Activated naive CD8-positive, alpha-beta T cell (primary cell): ENCODE results near the gene KCTD19.
A peak's percentile ranks its signal among the peaks of the same experiment; 100 is the strongest.

ENCODE experiments used
- H3K27ac Mint-ChIP-seq: one replicate; pipeline ENCODE4 v1.8.0; 2021; ENCODE audit warnings: mixed read lengths
- H3K27me3 Mint-ChIP-seq: one replicate; pipeline ENCODE4 v1.8.0; 2021; ENCODE audit warnings: mixed read lengths
- H3K36me3 Mint-ChIP-seq: one replicate; pipeline ENCODE4 v1.8.0; 2021; ENCODE audit warnings: mixed read lengths
- H3K4me1 Mint-ChIP-seq: one replicate; pipeline ENCODE4 v1.8.0; 2021; ENCODE audit warnings: low read depth, mixed read lengths
- H3K4me3 Mint-ChIP-seq: one replicate; pipeline ENCODE4 v1.8.0; 2021; ENCODE audit warnings: mild to moderate bottlenecking, mixed read lengths
- H3K9me3 Mint-ChIP-seq: one replicate; pipeline ENCODE4 v1.8.0; 2021; ENCODE audit warnings: low read depth, mixed read lengths

Gene KCTD19

DNA sequence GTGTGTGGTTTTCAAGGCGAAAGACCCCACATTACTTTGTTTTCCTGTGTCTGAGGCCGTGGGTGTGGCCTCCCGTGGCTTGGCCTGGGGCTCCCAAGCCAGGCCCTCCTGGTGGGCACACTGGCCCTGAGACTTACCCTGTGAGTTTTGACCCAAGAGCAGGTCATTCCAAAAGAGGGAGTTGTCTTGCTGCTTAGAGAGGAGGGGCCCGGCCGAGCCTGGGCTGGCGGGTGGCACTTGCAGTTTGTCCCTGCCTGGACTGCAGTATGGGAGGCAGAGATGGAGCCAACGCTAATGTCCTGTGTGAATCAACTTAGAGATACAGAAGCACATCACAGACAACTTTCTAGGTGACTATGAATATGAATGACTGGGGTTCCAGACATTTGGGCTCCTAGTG, 24.5 kb downstream of the KCTD19 start:
- no peaks in the 10 kb centered on the region for H3K4me1 Mint-ChIP-seq
- H3K27me3 Mint-ChIP-seq, result no peaks in the 10 kb centered on the region
- H3K4me3 Mint-ChIP-seq, result no peak overlapping the region
- H3K27ac Mint-ChIP-seq, result no peak overlapping the region
- no peaks in the 10 kb centered on the region for H3K9me3 Mint-ChIP-seq
- H3K36me3 Mint-ChIP-seq, result no peaks in the 10 kb centered on the region

DNA sequence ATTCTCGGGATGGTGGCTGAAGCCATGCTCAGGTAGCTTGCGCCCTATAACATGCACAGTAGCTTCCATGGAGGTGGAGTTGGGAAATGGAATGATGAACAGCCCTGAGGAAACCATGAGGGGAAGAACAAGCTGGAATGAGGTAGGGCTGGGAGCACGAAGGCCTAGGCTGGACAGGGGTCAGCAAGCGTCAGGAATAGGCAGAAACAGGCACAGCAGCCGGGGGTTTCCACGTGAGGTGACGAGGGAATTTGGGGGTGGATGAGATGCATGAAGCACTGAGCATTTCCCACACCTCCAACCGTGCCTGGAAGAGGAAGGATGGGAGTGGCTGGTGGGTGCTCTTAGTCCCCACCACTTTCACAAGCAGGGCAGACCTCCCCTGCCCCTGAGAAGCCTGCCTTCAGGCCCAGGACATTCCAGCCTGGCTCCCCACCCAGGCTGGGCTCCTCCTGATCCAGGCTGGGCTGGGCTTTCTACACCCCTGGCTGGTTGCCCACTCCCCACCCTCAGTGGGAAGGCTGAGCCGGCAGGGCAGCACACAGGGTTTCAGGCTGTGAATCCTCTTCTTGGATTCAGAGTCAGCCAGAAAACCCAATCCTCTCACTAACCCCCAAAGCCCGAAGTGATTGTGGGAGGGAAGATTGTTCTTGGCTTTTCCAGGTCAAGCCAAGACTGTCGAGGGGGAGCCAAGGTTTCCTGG, 25.3 kb downstream of the KCTD19 start:
- H3K36me3 Mint-ChIP-seq, result no peaks in the 10 kb centered on the region
- H3K4me3 Mint-ChIP-seq, result no peak overlapping the region
- no peaks in the 10 kb centered on the region for H3K27me3 Mint-ChIP-seq
- H3K27ac Mint-ChIP-seq, result no peak overlapping the region
- no peaks in the 10 kb centered on the region for H3K4me1 Mint-ChIP-seq
- no peaks in the 10 kb centered on the region for H3K9me3 Mint-ChIP-seq

GRCh38 chr16:67299269-67299668, 27.3 kb downstream of the KCTD19 start:
- Mint-ChIP-seq H3K9me3 (no peaks in the 10 kb centered on the region), H3K4me1 (no peaks in the 10 kb centered on the region), H3K27ac (no peak overlapping the region), H3K36me3 (no peaks in the 10 kb centered on the region), H3K27me3 (no peaks in the 10 kb centered on the region), H3K4me3 (no peak overlapping the region)

DNA sequence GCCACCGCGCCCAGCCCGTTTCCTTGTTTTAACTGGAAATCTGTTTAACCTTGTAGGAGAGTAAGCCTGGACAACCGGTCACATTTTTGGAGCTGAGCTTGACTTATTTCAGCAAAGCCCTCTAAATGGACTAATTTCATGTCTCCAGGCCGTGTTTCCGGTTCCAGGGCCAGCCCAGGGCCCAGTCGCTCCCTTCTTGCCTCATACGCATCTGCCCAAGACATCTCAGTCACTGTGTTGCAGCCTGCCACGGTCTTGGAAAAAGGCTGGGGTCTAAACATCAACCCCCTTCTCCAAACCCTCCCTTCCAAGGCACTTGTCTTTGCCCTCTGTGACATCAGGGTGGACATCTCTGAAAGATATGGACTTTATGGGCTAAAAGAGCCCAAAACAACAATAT, 28.3 kb downstream of the KCTD19 start:
- Mint-ChIP-seq H3K27ac (no peak overlapping the region), H3K9me3 (no peaks in the 10 kb centered on the region), H3K27me3 (no peaks in the 10 kb centered on the region), H3K36me3 (no peaks in the 10 kb centered on the region), H3K4me3 (no peak overlapping the region), H3K4me1 (no peaks in the 10 kb centered on the region)

- Mint-ChIP-seq H3K36me3 (no peaks in the 10 kb centered on the region), H3K4me3 (no peak overlapping the region), H3K27me3 (no peaks in the 10 kb centered on the region), H3K9me3 (no peaks in the 10 kb centered on the region), H3K27ac (no peak overlapping the region), H3K4me1 (no peaks in the 10 kb centered on the region)
Observed at GRCh38 chr16:67296420-67296819, 30.1 kb downstream of the KCTD19 start.

DNA sequence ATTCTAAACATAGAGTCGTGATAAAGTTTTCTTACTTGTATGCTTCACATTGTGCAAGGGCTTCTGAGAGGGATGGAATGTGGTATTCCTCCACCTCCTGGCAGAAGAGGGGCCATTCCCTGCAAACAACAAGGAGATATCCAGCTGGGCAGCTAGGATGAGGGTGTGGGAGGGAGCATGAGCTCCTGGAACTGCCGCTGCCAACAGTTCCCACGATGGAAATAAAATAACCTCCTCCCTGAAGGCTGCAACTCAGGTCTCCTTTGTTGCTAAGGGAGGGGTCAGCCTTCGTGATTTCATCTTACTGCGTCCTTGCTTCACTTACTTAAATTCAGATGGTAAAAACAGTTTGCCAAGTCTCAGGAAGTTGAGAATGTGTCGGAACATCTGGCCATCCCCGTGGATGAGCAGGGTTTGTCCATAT, 31.6 kb downstream of the KCTD19 start:
- H3K27me3 Mint-ChIP-seq, result no peaks in the 10 kb centered on the region
- no peaks in the 10 kb centered on the region for H3K36me3 Mint-ChIP-seq
- no peaks in the 10 kb centered on the region for H3K4me1 Mint-ChIP-seq
- H3K9me3 Mint-ChIP-seq, result no peaks in the 10 kb centered on the region
- H3K27ac Mint-ChIP-seq, result no peak overlapping the region
- no peak overlapping the region for H3K4me3 Mint-ChIP-seq

DNA sequence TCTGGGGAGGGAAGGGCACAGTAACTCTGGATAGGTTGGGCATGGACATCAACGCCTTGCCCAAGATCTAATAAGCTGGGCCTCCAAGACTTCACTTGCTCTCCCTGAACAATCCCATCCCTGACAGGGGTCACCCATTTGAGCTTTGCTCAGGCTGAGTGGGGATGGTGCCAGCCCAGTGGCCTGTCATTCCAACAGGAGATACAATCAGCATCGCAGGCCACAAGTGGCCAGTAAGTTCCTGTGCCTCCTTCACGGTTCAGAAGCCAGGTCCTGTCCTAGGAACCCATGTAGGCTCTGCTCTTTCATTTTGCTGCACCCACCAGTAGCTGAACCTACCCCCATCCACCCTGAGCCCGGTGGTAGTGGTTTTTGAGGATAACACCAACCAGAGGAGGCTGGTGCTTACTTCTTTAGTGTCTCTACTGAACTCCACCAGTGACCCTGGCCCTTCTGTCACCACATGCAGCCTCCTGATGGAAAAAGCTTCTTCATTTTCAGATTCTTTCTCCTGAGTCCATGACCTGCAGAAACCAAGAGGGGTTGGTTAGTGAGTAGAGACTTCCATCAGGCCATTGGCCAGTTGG, 32.3 kb downstream of the KCTD19 start:
- H3K4me3 Mint-ChIP-seq, result no peak overlapping the region
- H3K4me1 Mint-ChIP-seq, result peaks cover 2% of the 10 kb centered on the region
- H3K9me3 Mint-ChIP-seq, result no peaks in the 10 kb centered on the region
- H3K27ac Mint-ChIP-seq, result no peak overlapping the region
- H3K27me3 Mint-ChIP-seq, result no peaks in the 10 kb centered on the region
- no peaks in the 10 kb centered on the region for H3K36me3 Mint-ChIP-seq

DNA sequence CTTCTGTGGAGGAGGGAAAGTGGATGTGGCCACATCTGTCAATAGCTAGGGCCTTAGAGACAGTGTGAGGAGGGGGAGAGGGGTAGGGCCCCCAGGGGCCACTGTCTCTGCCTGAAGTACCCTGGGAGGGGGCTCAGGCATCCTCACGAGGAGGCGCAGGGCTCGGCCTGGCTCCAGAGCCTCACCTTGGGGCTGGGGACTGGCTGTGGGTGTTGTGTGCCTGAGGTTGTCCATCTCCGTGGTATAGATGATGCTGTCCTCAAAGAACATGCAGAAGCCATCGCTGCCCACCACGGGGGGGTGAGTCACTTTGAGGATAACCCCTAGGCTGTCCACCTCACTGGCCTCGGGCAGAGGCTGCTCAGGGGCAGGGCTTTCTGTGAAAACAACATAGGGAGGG, 35.1 kb downstream of the KCTD19 start:
- Mint-ChIP-seq H3K4me1 (peaks cover 2% of the 10 kb centered on the region), H3K9me3 (no peaks in the 10 kb centered on the region), H3K4me3 (no peak overlapping the region), H3K36me3 (peaks cover 2% of the 10 kb centered on the region), H3K27me3 (no peaks in the 10 kb centered on the region), H3K27ac (no peak overlapping the region)

GRCh38 chr16:67287960-67288359, 38.6 kb downstream of the KCTD19 start:
- H3K27me3 Mint-ChIP-seq, result no peaks in the 10 kb centered on the region
- no peak overlapping the region for H3K27ac Mint-ChIP-seq
- peaks cover 5% of the 10 kb centered on the region for H3K36me3 Mint-ChIP-seq
- peaks cover 4% of the 10 kb centered on the region for H3K4me1 Mint-ChIP-seq
- no peak overlapping the region for H3K4me3 Mint-ChIP-seq
- H3K9me3 Mint-ChIP-seq, result no peaks in the 10 kb centered on the region

GRCh38 chr16:67286441-67287235, 39.9 kb downstream of the KCTD19 start:
- no peak overlapping the region for H3K27ac Mint-ChIP-seq
- H3K9me3 Mint-ChIP-seq, result no peaks in the 10 kb centered on the region
- H3K4me3 Mint-ChIP-seq, result no peak overlapping the region
- peaks cover 4% of the 10 kb centered on the region for H3K4me1 Mint-ChIP-seq
- H3K36me3 Mint-ChIP-seq, result peaks cover 5% of the 10 kb centered on the region
- no peaks in the 10 kb centered on the region for H3K27me3 Mint-ChIP-seq

- Mint-ChIP-seq H3K4me3 (no peak overlapping the region), H3K27ac (no peak overlapping the region), H3K9me3 (no peaks in the 10 kb centered on the region), H3K4me1 (peaks cover 6% of the 10 kb centered on the region), H3K27me3 (no peaks in the 10 kb centered on the region), H3K36me3 (peaks cover 5% of the 10 kb centered on the region)
Observed at GRCh38 chr16:67284699-67285646, 41.6 kb downstream of the KCTD19 start.

DNA sequence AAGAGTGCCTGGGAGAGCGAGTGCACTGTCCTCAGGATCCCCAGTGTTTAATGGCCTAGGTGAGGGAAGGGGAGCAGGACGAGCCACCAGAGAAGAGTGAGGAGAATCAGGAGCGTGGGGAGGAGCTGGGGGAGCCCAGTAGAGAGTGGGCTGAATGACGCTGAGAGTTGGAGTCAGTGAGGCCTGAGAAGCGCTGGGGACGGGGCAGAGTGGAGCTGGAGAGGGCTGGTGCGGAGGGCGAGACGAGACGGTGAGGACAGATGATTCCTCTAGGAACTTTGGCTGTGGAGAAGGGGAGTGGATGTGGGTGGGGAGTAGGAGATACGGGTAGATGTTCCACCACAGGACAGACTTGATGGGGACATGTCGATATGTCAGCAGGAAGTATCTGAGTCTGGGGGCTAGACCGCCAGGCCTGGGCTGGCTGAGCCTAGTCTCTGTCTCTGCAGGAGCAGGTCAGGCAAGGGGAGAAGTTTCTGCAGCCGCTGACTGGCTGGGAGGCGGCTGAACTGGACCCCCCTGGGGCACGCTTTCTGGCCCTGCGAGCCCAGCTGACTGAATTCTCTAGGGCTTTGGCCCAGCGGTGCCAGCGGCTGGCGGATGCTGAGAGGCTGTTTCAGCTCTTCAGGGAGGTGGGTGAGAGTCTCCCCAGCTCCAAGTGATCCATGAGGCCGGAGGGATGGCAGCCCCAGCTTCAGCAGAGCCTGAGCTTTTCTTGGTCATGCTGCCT, 42.5 kb downstream of the KCTD19 start:
- Mint-ChIP-seq H3K27ac (no peak overlapping the region), H3K36me3 (peaks cover 5% of the 10 kb centered on the region), H3K4me1 (peaks cover 4% of the 10 kb centered on the region), H3K9me3 (no peaks in the 10 kb centered on the region), H3K4me3 (no peak overlapping the region), H3K27me3 (no peaks in the 10 kb centered on the region)

GRCh38 chr16:67283039-67283825, 43.3 kb downstream of the KCTD19 start:
- H3K4me3 Mint-ChIP-seq, result no peak overlapping the region
- H3K27me3 Mint-ChIP-seq, result no peaks in the 10 kb centered on the region
- H3K36me3 Mint-ChIP-seq, result peaks cover 5% of the 10 kb centered on the region
- H3K27ac Mint-ChIP-seq, result peak overlapping the region; percentile 18
- H3K9me3 Mint-ChIP-seq, result no peaks in the 10 kb centered on the region
- peaks cover 6% of the 10 kb centered on the region for H3K4me1 Mint-ChIP-seq
